ENCODE data around the gene HOXA6. TPM values are rescaled to one million over a fixed set of nuclear protein-coding genes. Genes with fewer than 3 reads are reported as not detected.

HOXA6 gene
- total RNA-seq, 1 experiment from 2014 or later = not detected

DNA sequence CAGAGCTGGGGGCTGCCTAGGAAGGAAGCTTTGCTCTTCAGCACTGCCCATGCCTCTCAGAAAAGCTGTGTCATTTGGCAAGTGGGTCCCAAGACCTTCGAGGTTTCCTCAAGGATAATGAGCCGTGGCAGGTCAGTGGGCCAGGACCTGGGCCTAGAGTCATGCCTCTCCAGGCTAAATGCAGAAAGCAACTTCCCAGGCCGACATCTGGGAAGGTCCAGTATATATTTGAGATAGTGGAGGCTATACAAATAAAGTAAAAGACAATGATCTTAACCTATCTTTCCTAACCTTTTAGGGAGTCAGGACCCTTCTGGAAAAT, 28.9 kb upstream of the HOXA6 start:
- Mint-ChIP-seq H3K4me1 (peaks cover 3 to 9% of the 10 kb centered on the region in 2 experiments), H3K36me3 (ENCODE audit: insufficient read depth in 1 of 3, low read depth in 3 of 3) (no peaks in the 10 kb centered on the region; a peak in 2 of 7 replicates), H3K27me3 (ENCODE audit: low read depth) (peaks cover 98% of the 10 kb centered on the region), H3K27ac (no peak overlapping the region), H3K9me3 (peaks cover 6 to 19% of the 10 kb centered on the region in 2 experiments; a peak in 4 of 5 replicates), H3K4me3 (no peak overlapping the region)
- H3K27me3 ChIP-seq (ENCODE audit: insufficient read depth, low read length) = peaks cover 99% of the 10 kb centered on the region
- H3K9me3 ChIP-seq (ENCODE audit: control insufficient read depth, low read depth, low read length) = no peaks in the 10 kb centered on the region
- no peaks in the 10 kb centered on the region for H3K79me2 ChIP-seq (ENCODE audit: insufficient read depth, low read length)
- no peak overlapping the region for H3K23ac ChIP-seq (ENCODE audit: insufficient read length, low read depth, low read length)
- TF ChIP-seq, protein P1, sequence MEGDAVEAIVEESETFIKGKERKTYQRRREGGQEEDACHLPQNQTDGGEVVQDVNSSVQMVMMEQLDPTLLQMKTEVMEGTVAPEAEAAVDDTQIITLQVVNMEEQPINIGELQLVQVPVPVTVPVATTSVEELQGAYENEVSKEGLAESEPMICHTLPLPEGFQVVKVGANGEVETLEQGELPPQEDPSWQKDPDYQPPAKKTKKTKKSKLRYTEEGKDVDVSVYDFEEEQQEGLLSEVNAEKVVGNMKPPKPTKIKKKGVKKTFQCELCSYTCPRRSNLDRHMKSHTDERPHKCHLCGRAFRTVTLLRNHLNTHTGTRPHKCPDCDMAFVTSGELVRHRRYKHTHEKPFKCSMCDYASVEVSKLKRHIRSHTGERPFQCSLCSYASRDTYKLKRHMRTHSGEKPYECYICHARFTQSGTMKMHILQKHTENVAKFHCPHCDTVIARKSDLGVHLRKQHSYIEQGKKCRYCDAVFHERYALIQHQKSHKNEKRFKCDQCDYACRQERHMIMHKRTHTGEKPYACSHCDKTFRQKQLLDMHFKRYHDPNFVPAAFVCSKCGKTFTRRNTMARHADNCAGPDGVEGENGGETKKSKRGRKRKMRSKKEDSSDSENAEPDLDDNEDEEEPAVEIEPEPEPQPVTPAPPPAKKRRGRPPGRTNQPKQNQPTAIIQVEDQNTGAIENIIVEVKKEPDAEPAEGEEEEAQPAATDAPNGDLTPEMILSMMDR (conservative IDR thresholded peaks at IDR 0.05) = no peak
- H4K8ac ChIP-seq (replicated peaks; ENCODE audit: insufficient read length, low read depth, low read length) = no peak overlapping the region
- H3K27ac ChIP-seq (ENCODE audit: insufficient read length, low read depth, low read length) = no peak overlapping the region
- no peaks in the 10 kb centered on the region for H4K20me1 ChIP-seq (ENCODE audit: control insufficient read depth, insufficient read depth, insufficient read length)
- WGBS (ENCODE audit: extremely low coverage, insufficient read length, low lambda C conversion rate) = no CpG with 5 or more reads among the region's 3 CpGs
- H3K9ac ChIP-seq (ENCODE audit: extremely low read depth, insufficient read length, low read length) = no peak overlapping the region
- no peak overlapping the region for H2AFZ ChIP-seq (ENCODE audit: low read length)
- H4K5ac ChIP-seq (ENCODE audit: insufficient read length, low read depth, low read length) = no peak overlapping the region
- H2BK12ac ChIP-seq (ENCODE audit: insufficient read length, low read depth, low read length) = no peak overlapping the region
- no peak overlapping the region for H2AK5ac ChIP-seq (ENCODE audit: insufficient read length, low read length)
- H3K4me2 ChIP-seq (ENCODE audit: insufficient read depth, insufficient read length, low read length) = no peak overlapping the region
- H3T11ph ChIP-seq (ENCODE audit: low read length) = no peak overlapping the region
- H3K4me1 ChIP-seq (ENCODE audit: insufficient read depth, low read length) = no peaks in the 10 kb centered on the region
- no peak for DNase-seq
- H3K4ac ChIP-seq (ENCODE audit: low read depth, low read length) = no peak overlapping the region
- H3K14ac ChIP-seq (ENCODE audit: insufficient read depth, low read length) = no peak overlapping the region
- no peaks in the 10 kb centered on the region for H3K23me2 ChIP-seq (ENCODE audit: insufficient read length, low read depth, low read length, poor library complexity, severe bottlenecking)
- H4K91ac ChIP-seq (ENCODE audit: insufficient read length, low read depth, low read length) = no peak overlapping the region
- no peak overlapping the region for H2BK120ac ChIP-seq (ENCODE audit: low read depth, low read length, poor library complexity, severe bottlenecking)
- no peak overlapping the region for H3K56ac ChIP-seq (ENCODE audit: insufficient read length, low read depth, low read length)
- H2BK5ac ChIP-seq (ENCODE audit: insufficient read length, low read length) = no peak overlapping the region
- H3K79me1 ChIP-seq (ENCODE audit: insufficient read depth, low read depth, low read length, poor library complexity, severe bottlenecking) = no peaks in the 10 kb centered on the region
- no peak overlapping the region for H2BK15ac ChIP-seq (ENCODE audit: low read depth, low read length)
- no peak overlapping the region for H3K18ac ChIP-seq (ENCODE audit: insufficient read length, low read depth, low read length)
- H2BK20ac ChIP-seq (ENCODE audit: low read depth, low read length, poor library complexity, severe bottlenecking) = no peak overlapping the region

Data from H9 (cell line).